GM19324 (cell line): ENCODE results near the gene CGB2.
"Not testable (repeated sequence)": the region's sequence is repeated elsewhere in the genome, so short reads cannot be mapped to it uniquely, and the experiment has no call there.

Experiments
- ATAC-seq: cut with Tn5 transposase; IDR thresholded peaks from one replicate; pipeline ENCODE4 v1.9.1; 2021; ENCODE audit warnings: mild to moderate bottlenecking, moderate library complexity; ENCODE audit not compliant: unreplicated experiment, low FRiP score

Gene CGB2

DNA sequence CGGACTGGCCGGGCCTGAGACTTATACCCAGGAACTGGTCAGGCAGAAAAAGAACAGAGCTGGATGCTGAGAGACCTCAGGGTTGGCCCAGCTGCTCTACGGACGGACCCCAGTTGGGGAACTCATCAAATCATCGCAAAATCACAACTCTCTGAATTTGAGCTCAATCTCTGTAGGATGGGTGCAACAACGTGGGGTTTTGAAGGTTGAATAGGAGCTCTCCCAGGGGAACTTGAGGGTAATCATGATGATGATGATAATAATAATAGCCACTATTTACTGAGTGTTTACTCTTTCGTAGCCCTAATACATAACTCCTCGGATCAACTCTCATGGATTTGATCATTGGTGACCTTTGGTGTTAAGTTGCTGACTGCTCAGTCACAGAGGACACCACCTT lies 1.4 kb upstream of the CGB2 start:
- ATAC-seq: not testable (repeated sequence)

DNA sequence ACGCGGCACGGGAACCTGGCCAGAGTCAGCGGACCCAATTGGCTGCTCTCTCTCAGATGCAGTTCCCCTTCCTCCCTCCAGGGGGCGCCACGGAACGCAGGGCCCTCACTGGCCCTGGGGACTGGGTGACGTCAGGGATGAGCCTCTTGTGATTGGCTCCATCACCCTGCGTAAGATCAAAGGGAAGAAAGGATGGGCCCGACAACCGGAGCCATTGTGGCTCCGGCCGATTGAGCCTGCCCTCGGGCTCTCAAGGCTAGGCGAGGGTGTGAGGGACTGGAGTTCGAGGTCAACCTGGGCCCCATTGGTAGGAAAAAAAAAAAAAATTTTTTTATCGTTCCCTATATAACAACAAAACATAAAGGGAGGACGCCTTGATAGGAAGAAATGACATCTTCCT lies 5.1 kb downstream of the CGB2 start, which contains the start of gene CGB1:
CGB1 (minus strand) TSS at position 81 of the 400 bp plus-strand sequence. CDS start 184 bp downstream, outside the sequence.
- not testable (repeated sequence) for ATAC-seq

DNA sequence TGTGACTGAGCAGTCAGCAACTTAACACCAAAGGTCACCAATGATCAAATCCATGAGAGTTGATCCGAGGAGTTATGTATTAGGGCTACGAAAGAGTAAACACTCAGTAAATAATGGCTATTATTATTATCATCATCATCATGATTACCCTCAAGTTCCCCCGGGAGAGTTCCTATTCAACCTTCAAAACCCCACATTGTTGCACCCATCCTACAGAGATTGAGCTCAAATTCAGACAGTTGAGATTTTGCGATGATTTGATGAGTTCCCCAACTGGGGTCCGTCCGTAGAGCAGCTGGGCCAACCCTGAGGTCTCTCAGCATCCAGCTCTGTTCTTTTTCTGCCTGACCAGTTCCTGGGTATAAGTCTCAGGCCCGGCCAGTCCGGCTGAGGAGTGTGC lies 6.4 kb downstream of the CGB2 start:
- not testable (repeated sequence) for ATAC-seq

DNA sequence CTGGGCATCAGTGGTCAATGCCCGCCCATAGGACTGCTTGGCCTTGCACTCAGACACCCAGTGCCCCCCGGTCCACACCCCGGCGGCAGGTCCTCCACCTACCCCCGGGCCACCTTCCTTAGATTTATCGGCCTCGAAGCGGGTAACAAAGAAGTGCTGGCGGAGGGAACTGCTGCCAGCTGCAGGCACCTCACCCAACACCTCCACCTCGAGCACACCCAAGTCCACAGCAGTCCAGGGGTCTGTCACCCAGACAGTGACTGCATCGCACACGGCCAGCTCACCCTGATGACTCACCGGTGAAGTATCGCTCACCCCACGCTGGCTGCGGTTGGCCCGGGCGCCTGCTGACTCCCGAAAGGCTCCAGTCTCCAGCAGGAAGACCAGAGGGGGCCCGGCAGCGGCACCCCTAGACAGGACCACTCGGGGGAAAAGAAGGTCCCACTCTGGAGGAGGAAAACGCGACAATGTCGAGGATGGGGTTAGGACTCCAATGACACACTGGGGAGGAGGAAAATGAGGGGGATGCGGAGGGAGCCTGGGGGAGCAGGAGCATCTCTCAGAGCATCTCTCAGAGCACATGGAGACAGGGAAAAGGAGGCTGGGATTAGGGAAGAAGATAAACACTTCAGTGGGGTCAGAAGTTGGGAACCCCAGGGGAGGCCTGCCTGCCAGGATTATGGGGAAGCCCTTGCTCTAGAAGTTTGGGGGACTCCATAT lies 7.0 kb downstream of the CGB2 start:
- not testable (repeated sequence) for ATAC-seq

DNA sequence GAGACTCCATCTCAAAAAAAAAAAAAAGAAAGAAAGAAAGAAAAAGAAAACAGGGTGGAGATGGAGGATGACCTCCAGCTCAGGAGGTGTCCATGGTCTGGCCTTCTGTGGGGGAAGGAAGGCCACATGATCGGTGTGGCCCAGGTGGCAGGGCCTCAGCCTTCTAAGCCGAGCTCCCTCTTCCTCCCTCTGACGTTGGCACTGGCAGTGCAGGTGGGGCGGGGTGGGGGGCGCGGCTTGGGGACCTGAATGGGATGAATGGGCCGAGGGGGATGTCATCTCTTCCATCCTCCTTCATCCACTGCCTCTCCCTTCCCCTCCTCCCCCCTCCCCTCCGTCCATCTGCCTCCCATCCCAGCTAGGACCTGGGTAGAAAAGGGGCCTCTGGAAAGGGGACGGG lies 8.0 kb downstream of the CGB2 start:
- ATAC-seq: not testable (repeated sequence)

DNA sequence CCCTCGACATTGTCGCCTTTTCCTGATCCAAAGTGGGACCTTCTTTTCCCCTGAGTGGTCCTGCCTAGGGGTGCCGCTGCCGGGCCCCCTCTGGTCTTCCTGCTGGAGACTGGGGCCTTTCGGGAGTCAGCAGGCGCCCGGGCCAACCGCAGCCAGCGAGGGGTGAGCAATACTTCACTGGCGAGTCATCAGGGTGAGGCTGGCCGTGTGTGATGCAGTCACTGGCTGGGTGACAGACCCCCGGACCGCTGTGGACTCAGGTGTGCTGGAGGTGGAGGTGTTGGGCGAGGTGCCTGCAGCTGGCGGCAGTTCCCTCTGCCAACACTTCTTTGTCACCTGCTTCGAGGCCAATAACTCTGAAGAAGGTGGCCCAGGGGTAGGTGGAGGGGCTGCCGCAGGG lies 10.5 kb downstream of the CGB2 start:
- no peak for ATAC-seq

DNA sequence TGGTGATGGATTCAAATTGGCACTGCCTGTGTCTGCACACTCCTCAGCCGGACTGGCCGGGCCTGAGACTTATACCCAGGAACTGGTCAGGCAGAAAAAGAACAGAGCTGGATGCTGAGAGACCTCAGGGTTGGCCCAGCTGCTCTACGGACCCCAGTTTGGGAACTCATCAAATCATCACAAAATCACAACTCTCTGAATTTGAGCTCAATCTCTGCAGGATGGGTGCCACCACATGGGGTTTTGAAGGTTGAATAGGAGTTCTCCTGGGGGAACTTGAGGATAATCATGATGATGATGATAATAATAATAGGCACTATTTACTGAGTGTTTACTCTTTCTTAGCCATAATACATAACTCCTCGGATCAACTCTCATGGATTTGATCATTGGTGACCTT lies 11.0 kb downstream of the CGB2 start:
- not testable (repeated sequence) for ATAC-seq

DNA sequence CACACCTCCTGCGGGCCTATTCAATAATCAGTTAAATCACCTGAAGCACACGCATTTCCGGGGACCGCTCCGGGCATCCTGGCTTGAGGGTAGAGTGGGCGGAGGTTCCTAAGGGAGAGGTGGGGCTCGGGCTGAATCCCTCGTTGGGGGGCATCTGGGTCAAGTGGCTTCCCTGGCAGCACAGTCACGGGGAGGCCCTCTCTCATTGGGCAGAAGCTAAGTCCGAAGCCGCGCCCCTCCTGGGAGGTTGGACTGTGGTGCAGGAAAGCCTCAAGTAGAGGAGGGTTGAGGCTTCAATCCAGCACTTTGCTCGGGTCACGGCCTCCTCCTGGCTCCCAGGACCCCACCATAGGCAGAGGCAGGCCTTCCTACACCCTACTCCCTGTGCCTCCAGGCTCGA lies 11.9 kb downstream of the CGB2 start, which contains the start of gene CGB5:
CGB5 (plus strand) TSS at position 301 of the 400 bp plus-strand sequence. CDS start 362 bp downstream, outside the sequence.
- ATAC-seq: not testable (repeated sequence)

DNA sequence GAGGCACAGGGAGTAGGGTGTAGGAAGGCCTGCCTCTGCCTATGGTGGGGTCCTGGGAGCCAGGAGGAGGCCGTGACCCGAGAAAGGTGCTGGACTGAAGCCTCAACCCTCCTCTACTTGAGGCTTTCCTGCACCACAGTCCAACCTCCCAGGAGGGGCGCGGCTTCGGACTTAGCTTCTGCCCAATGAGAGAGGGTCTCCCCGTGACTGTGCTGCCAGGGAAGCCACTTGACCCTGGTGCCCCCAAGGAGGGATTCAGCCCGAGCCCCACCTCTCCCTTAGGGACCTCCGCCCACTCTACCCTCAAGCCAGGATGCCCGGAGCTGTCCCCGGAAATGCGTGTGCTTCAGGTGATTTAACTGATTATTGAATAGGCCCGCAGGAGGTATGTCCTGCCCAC lies 17.3 kb downstream of the CGB2 start, which contains the start of gene CGB8:
CGB8 (minus strand) TSS at position 101 of the 400 bp plus-strand sequence. CDS start 372 bp downstream, outside the sequence.
- not testable (repeated sequence) for ATAC-seq

DNA sequence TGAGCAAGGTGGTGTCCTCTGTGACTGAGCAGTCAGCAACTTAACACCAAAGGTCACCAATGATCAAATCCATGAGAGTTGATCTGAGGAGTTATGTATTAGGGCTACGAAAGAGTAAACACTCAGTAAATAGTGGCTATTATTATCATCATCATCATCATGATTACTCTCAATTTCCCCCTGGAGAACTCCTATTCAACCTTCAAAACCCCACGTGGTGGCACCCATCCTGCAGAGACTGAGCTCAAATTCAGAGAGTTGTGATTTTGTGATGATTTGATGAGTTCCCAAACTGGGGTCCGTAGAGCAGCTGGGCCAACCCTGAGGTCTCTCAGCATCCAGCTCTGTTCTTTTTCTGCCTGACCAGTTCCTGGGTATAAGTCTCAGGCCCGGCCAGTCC lies 18.1 kb downstream of the CGB2 start:
- ATAC-seq: not testable (repeated sequence)

DNA sequence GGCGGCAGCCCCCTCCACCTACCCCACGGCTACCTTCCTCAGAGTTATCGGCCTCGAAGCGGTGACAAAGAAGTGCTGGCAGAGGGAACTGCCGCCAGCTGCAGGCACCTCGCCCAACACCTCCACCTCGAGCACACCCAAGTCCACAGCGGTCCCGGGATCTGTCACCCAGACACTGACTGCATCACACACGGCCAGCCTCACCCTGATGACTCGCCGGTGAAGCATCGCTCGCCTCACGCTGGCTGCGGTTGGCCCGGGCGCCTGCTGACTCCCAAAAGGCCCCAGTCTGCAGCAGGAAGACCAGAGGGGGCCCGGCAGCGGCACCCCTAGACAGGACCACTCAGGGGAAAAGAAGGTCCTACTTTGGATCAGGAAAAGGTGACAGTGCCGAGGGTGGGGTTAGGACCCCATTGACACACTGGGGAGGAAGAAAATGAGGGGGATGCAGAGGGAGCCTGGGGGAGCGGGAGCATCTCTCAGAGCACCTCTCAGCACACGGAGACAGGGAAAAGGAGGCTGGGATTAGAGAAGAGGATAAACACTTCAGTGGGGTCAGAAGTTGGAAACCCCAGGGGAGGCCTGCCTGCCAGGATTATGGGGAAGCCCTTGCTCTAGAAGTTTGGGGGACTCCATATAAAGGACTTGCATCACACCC lies 18.8 kb downstream of the CGB2 start:
- ATAC-seq: not testable (repeated sequence)

DNA sequence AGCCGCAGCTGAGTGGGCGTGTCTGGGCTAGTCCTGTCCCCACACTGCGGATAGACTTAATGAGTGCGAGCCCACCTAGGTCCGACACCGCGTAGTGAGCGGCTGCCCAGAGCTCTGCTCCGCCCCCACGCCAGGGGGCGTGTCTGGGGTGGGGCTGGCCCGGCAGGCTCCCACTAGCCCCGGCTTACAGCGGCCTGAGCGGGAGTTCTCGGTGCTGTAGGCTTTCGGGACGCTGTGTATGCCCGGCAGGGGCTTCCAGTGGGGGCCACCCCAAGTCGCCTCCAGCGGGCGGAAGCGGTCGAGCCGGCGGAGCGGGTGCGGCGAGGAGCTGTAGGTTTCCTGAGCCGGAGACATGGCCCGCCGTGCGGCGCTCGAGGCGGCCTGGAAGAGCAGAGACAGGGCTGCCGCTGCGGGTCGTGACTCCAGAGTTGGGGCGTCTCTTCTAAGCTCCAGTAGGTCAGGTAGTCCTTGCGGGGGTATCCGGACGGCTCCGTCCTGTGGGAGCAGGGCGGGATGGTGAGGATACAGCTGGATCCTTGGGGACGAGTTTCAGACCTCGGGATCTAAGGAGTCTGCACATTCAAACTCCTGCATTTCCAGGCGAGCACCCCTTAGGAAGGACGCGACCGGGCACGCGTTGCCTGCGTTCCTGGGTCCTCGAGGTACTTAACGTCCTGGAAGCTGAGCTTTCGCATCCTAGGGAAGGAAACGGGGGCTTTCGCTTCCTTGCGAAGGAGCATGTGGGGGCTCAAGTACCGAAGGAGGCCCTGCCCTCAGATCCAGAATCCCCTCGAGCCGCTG lies 24.6 kb downstream of the CGB2 start:
- no peak for ATAC-seq

DNA sequence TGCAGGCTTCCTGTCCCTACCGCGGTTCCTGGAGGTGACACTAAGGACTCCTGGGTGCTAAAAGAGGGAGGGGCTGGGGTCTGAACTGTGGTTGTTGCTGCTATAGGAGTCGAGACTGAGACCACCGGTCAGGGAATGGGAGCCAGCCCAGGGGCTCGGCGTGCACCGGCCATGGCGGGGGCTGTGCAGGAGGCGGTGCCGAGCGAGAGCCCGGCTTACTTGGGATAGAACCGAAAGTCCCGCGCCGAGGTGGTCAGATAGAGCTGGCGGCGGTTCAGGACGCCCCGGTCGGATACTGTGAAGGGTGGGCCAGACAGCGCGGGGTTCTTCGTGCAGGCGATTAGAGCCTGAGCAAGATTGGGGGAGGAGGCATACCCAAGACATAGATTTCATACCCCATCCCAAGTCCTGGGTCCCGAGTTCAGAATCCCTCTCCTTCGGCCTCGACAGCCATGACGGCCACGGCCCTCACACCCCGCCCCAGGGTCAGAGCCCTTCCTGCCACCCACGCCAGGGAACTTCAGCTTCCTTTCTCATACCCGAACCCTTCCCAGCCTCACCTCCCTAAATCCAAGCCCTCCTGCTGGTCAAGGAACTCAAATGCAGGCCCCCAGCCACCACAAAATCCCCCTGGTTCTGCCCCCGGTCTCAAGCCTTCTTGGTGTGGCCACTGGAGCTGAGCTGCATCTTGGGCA lies 25.4 kb downstream of the CGB2 start:
- ATAC-seq: not testable (repeated sequence)

DNA sequence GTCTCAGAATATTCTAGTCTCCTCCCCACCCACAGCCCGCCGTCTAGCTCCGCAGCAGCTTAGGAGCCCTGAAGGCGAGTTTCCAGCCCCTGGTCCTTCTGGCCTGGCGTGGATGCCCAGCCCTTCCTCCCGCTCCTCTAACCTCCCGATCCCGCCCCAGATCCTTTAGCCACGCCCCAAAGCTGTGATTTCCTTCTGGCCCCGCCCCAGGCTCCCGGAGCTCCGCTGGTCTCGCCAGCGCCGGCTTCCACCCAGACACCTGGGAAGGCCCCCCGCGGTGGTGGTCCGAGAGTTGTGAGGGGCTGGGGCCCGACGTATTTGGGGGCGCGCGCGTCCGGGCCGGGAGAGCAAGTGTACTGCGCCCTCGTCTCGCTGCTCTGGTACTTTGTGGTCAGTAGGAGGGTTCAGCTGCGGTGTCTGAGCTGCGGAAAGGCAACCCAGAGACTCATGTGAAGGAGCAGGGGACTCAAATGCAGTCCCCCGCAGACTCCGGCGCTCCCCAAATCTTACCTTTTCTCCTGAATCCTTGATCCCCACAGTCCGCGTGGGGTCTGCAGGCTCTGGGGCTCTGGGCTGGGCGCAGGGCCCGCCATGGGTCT lies 26.0 kb downstream of the CGB2 start, which contains the start of gene CGB7:
CGB7 (minus strand) TSS at position 114 of the 599 bp plus-strand sequence. CDS start 2,374 bp downstream, outside the sequence.
- no peak for ATAC-seq

DNA sequence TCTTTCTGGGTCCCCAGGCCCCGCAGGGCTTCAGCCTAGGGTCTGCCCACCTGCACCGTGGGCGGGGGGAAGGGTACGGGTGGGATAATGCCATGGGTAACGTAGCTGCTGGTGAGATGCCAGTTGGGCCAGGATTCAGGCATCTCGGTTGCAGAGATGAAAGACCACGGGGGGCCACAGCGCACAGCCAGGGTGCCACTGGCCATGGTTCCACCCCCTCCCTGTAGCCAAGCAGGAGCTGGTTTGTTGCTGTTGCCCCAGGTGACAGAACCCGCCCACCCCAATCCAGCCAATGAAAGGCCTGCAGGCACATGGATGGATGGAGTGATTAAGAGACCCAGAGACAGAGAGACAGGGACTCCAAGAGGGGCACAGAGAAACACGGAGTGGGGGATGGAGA lies 26.9 kb downstream of the CGB2 start:
- no peak for ATAC-seq

DNA sequence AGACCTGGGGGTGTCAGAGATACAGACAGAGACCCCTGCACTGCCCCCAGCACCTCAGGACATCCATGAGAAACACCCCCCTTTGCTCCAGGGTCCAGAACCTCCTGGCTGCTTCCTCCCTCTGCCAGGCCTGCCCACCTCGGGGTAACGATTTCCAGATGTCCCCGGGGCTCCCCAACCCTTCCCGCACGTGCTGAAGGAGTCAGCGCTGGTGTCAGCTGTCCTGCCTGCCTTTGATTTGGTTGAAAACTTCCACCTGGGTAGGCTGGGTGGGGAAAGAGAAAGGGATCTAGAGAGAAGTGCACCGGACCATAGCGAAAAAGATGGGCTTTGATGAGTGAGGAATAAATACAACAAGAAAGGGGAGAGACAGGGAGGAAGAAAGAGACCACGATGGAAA lies 27.4 kb downstream of the CGB2 start:
- ATAC-seq: no peak

DNA sequence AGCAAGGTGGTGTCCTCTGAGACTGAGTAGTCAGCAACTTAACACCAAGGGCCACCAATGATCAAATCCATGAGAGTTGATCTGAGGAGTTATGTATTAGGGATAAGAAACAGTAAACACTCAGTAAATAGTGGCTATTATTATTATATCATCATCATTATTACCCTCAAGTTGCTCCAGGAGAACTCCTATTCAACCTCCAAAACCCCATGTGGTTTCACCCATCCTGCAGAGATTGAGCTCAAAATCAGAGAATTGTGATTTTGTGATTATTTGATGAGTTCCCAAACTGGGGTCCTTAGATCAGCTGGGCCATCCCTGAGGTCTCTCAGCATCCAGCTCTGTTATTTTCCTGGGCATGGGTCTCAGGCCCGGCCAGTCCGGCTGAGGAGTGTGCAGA lies 29.3 kb downstream of the CGB2 start:
- ATAC-seq: no peak

DNA sequence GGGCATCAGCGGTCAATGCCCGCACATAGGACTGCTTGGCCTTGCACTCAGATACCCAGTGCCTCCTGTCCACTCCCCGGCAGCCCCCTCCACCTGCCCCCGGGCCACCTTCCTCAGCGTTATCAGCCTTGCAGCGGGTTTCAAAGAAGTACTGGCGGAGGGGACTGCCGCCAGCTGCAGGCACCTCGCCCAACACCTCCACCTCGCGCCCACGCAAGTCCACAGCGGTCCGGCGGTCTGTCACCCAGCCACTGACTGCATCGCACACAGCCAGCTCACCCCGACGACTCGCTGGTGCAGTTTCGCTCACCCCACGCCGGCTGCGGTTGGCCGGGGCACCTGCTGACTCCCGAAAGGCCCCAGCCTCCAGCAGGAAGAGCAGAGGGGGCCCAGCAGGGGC lies 29.8 kb downstream of the CGB2 start:
- no peak for ATAC-seq

DNA sequence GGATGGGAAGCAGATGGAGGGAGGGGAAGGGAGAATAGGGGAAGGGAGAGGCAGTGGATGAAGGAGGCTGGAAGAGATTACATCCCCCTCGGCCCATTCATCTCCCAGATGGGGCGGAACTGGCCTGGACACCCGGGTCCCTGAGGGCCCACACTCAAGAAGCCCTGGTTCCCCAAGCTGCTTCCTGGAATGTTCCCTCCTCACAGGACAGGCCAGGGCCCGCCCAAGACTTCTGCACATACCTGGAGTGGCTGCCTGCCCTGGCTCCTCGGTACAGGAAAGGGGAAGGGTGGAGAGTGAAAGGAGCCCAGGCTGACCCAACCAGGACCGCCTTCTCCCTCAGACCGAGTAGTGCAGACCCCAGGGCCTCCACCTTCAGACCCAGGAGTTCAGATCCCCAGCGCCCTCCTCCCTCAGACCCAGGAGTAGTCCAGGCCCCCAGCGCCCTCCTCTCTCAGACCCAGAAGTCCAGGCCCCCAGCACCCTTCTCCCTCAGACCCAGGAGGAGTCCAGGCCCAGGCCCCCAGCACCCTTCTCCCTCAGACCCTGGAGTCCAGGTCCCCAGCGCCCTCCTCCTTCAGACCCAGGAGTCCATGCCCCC lies 32.4 kb downstream of the CGB2 start:
- no peak for ATAC-seq
